ENCODE data around the gene GPR108.

DNA sequence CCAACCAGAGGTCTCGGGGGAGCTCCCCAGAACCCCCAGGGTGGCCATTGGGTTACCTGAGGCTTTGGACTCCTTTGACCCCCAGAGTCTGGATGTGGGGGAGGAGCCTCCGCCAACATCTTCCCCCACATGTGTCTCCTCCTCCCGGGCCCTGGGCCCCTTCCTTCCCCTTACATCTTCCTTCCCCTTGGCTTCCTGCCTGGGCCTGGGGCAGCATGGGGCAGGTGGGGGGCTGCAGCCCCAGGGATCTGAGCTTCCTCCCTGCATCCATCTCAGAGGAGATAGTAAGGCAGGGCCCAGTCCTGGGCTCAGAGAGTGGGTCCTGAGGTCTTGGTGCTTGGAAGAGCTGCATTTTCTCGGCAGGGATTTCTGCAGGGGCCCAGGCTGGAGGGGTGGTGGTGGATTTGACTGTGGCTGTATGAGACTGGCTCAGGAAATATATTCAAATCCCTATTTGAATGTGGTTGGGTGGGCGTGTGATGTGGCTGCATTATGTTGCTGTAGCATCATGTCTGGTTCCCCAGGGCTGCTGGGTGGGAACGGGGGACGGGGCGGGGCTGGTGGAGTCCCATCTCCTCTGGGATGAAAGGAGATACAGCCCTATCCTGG, 36.0 kb upstream of the GPR108 start:
- no peak for TF ChIP-seq YY1 (IDR thresholded peaks at IDR 0.05; ENCODE audit: low read depth)
- no peak for TF ChIP-seq CREB1 (IDR thresholded peaks at IDR 0.05; ENCODE audit: low read depth)
- TF ChIP-seq TAF1 (IDR thresholded peaks at IDR 0.05; ENCODE audit: low read depth), result no peak
- TF ChIP-seq EGR1 (IDR thresholded peaks at IDR 0.05), result no peak
- TF ChIP-seq MAX (IDR thresholded peaks at IDR 0.05), result no peak
- no peak for TF ChIP-seq NFIC (IDR thresholded peaks at IDR 0.05)
